OCI-LY1 (cell line): Measurements from ENCODE around the gene CEP68.
A peak's percentile ranks its signal among the peaks of the same experiment; 100 is the strongest.

Source experiments
- H2AFZ ChIP-seq: fragments of 200-600 bp; sonication (generic), shearing (Covaris generic); 2 replicates; pipeline ENCODE4 v1.6.0; 2014; ENCODE audit warnings: antibody characterized with exemption, mild to moderate bottlenecking, low read length
- H3F3A ChIP-seq: fragments of 200-600 bp; sonication (generic), shearing (Covaris generic); 2 replicates; pipeline ENCODE4 v1.6.0; 2014; ENCODE audit warnings: mild to moderate bottlenecking, antibody characterized with exemption, low read length, moderate library complexity; ENCODE audit not compliant: insufficient read depth
- H3K27ac ChIP-seq: fragments of 200-600 bp; sonication (generic); 2 replicates; pipeline ENCODE4 v1.5.1; 2014; ENCODE audit warnings: low read length, mixed run types, mild to moderate bottlenecking, low read depth; ENCODE audit not compliant: poor library complexity, severe bottlenecking
- H3K27me3 ChIP-seq: fragments of 200-600 bp; sonication (generic); 2 replicates; pipeline ENCODE4 v1.6.0; 2014; ENCODE audit warnings: antibody characterized with exemption, mild to moderate bottlenecking, low read length, moderate library complexity; ENCODE audit not compliant: insufficient read depth
- H3K36me3 ChIP-seq: fragments of 200-600 bp; sonication (generic); 2 replicates; pipeline ENCODE4 v1.6.1; 2014; ENCODE audit warnings: mild to moderate bottlenecking, antibody characterized with exemption, low read length, moderate library complexity, mixed read lengths; ENCODE audit not compliant: insufficient read depth
- H3K4me1 ChIP-seq: fragments of 200-600 bp; sonication (generic); 2 replicates; pipeline ENCODE4 v1.5.1; 2014; ENCODE audit warnings: mild to moderate bottlenecking, low read length, moderate library complexity; ENCODE audit not compliant: insufficient read depth, severe bottlenecking
- H3K4me2 ChIP-seq: fragments of 200-600 bp; sonication (generic), shearing (Covaris generic); 2 replicates; pipeline ENCODE4 v1.6.1; 2014; ENCODE audit warnings: low read length
- H3K4me3 ChIP-seq: fragments of 200-600 bp; sonication (generic); 2 replicates; pipeline ENCODE4 v1.5.1; 2014; ENCODE audit warnings: low read length, low read depth, mild to moderate bottlenecking, mixed read lengths; ENCODE audit not compliant: poor library complexity, severe bottlenecking
- H3K79me2 ChIP-seq: fragments of 200-600 bp; shearing (Covaris generic); 2 replicates; pipeline ENCODE4 v1.6.1; 2016; ENCODE audit warnings: mixed run types, low read length, mixed read lengths; ENCODE audit not compliant: insufficient read depth
- H3K9ac ChIP-seq: fragments of 200-600 bp; sonication (generic), shearing (Covaris generic); 2 replicates; pipeline ENCODE4 v1.6.1; 2014; ENCODE audit warnings: mild to moderate bottlenecking, low read length, mixed read lengths
- H3K9me2 ChIP-seq: fragments of 200-600 bp; sonication (generic), shearing (Covaris generic); 2 replicates; pipeline ENCODE4 v1.6.1; 2014; ENCODE audit warnings: low read depth, mild to moderate bottlenecking, low read length, mixed read lengths
- H3K9me3 ChIP-seq: fragments of 200-600 bp; shearing (Covaris generic); 2 replicates; pipeline ENCODE4 v1.6.1; 2014; ENCODE audit warnings: low read length, mixed read lengths
- H4K20me1 ChIP-seq: fragments of 200-600 bp; sonication (generic), shearing (Covaris generic); 2 replicates; pipeline ENCODE4 v1.6.0; 2016; ENCODE audit warnings: mild to moderate bottlenecking, low read length; ENCODE audit not compliant: insufficient read depth
- CTCF ChIP-seq: fragments of 200-600 bp; sonication (generic), shearing (Covaris generic); IDR thresholded peaks from 2 replicates; pipeline ENCODE4 v1.5.1; 2017; ENCODE audit warnings: mild to moderate bottlenecking, antibody characterized with exemption, low read length, moderate library complexity, mixed read lengths
- EZH2 ChIP-seq: fragments of 200-600 bp; sonication (generic), shearing (Covaris generic); IDR thresholded peaks from 2 replicates; pipeline ENCODE4 v1.8.0; 2017; ENCODE audit warnings: borderline replicate concordance, mixed run types, mild to moderate bottlenecking, antibody characterized with exemption, low read length, moderate library complexity, mixed read lengths

The CEP68 gene

DNA sequence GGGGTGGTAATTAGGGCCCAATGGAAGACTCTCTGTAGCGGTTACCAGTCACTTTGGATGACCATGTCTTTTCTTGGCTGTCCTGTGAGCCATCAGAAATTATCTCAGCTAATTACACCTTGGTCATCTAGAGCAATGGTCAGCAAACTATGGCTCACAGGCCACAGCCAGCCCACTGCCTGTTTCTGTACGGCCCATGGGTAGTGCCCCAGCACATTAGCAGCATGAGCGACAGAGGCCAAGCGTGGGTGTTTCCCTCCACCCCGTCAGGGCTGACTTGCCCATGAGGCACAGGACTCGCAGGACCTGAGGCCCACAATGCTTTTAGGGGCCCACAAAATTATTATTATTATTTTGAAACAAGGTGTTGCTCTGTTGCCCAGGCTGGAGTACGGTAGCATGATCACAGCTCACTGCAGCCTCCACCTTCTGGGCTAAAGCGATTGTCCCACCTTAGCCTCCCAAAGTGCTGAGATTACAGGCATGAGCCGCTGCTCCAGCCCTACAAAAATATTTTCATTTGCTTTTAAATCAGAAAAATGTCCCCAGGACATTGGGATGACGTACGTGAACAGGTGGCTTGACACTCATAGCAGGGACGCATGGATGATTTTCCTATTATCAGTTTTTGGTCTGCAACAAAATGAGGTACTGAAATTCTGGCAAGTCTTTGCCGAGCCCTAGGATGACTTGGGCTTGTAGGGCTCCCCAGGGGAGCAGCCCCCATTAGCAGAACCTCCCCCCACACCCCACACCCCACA lies 29.3 kb upstream of the CEP68 start:
- Histone ChIP-seq H3F3A (peaks cover 11% of the 10 kb centered on the region), H3K79me2 (no peaks in the 10 kb centered on the region), H3K4me3 (no peak overlapping the region), H3K36me3 (peaks cover 27% of the 10 kb centered on the region; the same call in 1 of the 2 replicates), H4K20me1 (no peaks in the 10 kb centered on the region), H3K4me1 (peaks cover 72% of the 10 kb centered on the region), H3K9me3 (no peaks in the 10 kb centered on the region), H2AFZ (no peak overlapping the region), H3K27me3 (no peaks in the 10 kb centered on the region), H3K9ac (peak overlapping the region; percentile 22; the same call in 1 of the 2 replicates), H3K4me2 (peak overlapping the region; percentile 30; the same call in 1 of the 2 replicates), H3K27ac (peak overlapping the region; percentile 100), H3K9me2 (no peaks in the 10 kb centered on the region)
- TF ChIP-seq CTCF (no peak), EZH2 (no peak)

GRCh38 chr2:65027616-65028244 lies 28.5 kb upstream of the CEP68 start:
- no peaks in the 10 kb centered on the region for H4K20me1 ChIP-seq
- peaks cover 23% of the 10 kb centered on the region; the same call in 1 of the 2 replicates for H3K36me3 ChIP-seq
- H3K4me1 ChIP-seq: peaks cover 80% of the 10 kb centered on the region
- no peak overlapping the region for H2AFZ ChIP-seq
- H3K4me2 ChIP-seq: peak overlapping the region; percentile 22; the same call in 1 of the 2 replicates
- H3K9me3 ChIP-seq: no peaks in the 10 kb centered on the region
- TF ChIP-seq EZH2: no peak
- TF ChIP-seq CTCF: no peak
- no peaks in the 10 kb centered on the region for H3K9me2 ChIP-seq
- no peaks in the 10 kb centered on the region for H3K79me2 ChIP-seq
- no peaks in the 10 kb centered on the region for H3K27me3 ChIP-seq
- H3F3A ChIP-seq: peaks cover 15% of the 10 kb centered on the region
- H3K4me3 ChIP-seq: no peak overlapping the region
- H3K27ac ChIP-seq: peak overlapping the region; percentile 100
- peak overlapping the region; percentile 37; the same call in 1 of the 2 replicates for H3K9ac ChIP-seq

DNA sequence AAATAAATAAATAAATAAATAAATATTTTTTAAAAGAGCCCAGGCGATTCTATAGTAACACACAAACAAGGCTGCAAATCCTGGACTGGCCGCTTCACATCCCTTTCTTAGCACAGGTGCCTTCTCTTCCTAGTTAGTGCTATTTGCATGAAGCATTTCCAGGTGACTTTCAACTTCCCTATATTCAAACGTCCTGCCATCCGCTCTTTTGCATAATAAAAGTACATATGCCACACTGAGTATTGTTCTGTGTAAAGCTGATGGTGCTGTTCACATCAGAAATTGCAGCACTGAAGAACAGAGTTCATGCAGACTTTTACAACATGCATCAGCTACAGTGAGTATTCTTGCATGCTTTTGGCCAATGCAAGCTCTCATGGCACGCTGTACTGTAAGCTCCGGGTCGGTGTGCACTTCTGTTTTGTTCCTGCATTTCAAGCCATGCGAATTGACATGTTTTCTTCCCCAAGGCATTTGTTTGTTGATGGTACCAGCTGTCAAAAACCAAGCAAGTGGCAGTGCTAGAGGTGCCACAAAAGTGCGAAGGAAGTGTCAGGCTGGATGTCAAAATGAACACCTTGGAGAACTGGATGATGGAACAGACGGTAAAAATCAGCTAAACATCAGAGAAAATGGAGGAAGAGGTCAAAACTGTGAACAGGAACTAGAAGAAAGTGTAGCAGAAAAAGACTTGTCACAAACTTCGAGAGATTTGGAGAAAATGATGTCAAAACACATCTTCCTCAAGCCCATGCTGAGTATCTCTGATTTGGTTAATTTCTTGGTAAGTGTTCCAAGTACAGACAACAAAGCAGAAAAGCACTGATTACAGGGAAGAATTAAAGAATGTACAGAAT lies 25.5 kb upstream of the CEP68 start:
- Histone ChIP-seq H3K4me1 (peaks cover 91% of the 10 kb centered on the region), H3K9ac (peak overlapping the region; percentile 88), H3K4me3 (peak overlapping the region; percentile 73), H3K9me2 (no peaks in the 10 kb centered on the region), H2AFZ (no peak overlapping the region), H4K20me1 (no peaks in the 10 kb centered on the region), H3K27me3 (no peaks in the 10 kb centered on the region), H3K9me3 (no peaks in the 10 kb centered on the region), H3F3A (peaks cover 15% of the 10 kb centered on the region), H3K27ac (peak overlapping the region; percentile 100), H3K36me3 (peaks cover 20% of the 10 kb centered on the region), H3K79me2 (no peaks in the 10 kb centered on the region), H3K4me2 (peak overlapping the region; percentile 93)
- TF ChIP-seq EZH2 (no peak), CTCF (no peak)
